GM12801 (cell line): Measurements from ENCODE around the gene ALDH5A1.

Source experiments
- TF ChIP-seq, protein P1 (sequence below): IDR thresholded peaks from one replicate; pipeline ENCODE4 v1.5.1; 2011; ENCODE audit warnings: control low read depth; ENCODE audit not compliant: insufficient read length; ENCODE audit errors: extremely low read depth

ALDH5A1 gene

DNA sequence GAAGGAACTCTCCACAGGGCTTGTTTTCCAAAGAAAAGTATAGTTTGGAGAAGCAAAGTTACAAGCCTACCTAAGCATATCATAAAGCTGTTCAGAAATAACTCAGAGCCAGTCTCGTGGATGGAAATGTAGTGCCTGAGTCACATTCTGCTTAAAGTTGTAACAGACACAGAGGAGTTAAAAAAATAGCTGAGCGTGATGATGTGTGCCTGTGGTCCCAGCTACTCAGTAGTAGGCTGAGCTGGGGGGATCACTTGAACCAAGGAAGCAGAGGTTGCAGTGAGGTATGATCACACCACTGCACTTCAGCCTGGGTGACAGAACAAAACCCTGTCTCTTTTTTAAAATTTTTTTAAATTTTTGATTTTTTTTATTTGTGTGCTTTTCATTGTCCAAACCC lies 6.6 kb downstream of the ALDH5A1 start:
- TF ChIP-seq, protein P1, sequence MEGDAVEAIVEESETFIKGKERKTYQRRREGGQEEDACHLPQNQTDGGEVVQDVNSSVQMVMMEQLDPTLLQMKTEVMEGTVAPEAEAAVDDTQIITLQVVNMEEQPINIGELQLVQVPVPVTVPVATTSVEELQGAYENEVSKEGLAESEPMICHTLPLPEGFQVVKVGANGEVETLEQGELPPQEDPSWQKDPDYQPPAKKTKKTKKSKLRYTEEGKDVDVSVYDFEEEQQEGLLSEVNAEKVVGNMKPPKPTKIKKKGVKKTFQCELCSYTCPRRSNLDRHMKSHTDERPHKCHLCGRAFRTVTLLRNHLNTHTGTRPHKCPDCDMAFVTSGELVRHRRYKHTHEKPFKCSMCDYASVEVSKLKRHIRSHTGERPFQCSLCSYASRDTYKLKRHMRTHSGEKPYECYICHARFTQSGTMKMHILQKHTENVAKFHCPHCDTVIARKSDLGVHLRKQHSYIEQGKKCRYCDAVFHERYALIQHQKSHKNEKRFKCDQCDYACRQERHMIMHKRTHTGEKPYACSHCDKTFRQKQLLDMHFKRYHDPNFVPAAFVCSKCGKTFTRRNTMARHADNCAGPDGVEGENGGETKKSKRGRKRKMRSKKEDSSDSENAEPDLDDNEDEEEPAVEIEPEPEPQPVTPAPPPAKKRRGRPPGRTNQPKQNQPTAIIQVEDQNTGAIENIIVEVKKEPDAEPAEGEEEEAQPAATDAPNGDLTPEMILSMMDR: no peak

DNA sequence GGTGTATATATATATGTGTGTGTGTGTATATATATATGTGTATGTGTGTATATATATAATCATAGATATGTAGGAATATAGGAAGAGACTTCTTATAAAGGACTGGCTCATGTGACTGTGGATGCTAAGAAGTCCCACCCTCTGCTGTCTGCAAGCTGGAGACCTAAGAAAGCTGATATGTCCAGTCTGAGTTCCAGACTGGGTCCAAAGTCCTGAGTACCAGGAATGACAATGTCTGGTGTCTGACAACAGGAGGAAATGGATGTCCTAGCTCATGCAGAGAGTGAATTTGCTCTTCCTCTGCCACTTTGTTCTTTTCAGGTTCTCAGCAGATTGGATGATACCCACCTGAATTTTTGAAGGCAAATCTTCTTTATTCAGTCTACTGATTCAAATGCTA lies 7.1 kb downstream of the ALDH5A1 start:
- TF ChIP-seq, protein P1: no peak

DNA sequence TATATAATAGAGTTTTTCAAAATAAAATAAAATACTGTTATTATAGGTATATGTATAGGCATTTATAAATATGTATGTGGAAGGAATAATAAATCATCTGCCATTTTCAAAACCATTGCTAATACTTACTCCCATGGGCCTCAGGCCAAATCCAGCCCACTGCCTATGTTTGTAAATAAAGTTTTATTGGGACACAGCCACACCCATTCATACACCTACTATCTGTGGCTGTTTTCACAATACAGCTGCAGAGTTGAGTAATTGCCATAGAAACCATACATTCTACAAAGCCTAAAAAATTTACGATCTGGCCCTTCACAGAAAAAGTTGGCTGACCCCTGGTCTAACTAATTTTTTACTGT lies 9.5 kb downstream of the ALDH5A1 start:
- TF ChIP-seq, protein P1: no peak

DNA sequence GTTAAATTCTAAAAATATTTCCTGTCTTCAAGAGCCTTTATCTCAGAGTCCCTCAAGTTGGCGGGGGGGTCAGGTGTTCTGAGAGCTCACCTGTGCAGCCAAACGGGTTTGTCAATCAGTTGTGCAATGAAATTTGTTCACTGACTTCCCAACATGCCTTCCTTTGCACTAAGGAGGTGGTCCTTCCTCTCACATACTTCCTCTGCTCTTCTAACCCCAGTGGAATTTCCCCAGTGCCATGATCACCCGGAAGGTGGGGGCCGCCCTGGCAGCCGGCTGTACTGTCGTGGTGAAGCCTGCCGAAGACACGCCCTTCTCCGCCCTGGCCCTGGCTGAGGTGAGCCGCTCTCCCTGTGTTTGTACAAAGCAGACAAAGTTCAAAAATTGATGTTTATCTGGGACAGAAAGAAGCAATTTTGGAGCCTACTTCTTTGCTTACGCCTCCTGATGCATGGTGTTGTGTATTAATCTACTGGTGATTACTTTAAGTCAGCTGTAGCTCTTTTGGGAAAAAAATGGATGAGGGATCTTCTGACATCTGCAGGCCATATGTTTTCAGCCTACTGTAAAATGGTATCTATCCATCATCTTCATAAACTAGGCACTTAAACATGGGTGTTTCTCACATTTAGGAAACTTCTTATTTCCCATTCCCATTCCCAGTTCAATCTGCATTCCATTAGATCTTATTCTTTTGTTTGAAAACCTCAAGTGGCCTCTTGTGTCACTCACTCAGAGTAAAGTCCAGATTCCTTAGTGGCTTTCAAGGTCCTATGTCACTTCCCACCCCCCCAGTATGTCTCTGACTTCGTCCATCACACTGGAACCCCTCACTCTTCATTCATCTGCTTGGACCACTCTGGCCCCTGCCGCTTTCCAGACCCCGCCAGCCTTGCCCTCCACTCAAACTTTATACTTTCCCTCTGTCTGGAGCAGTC lies 10.1 kb downstream of the ALDH5A1 start:
- TF ChIP-seq, protein P1: no peak

DNA sequence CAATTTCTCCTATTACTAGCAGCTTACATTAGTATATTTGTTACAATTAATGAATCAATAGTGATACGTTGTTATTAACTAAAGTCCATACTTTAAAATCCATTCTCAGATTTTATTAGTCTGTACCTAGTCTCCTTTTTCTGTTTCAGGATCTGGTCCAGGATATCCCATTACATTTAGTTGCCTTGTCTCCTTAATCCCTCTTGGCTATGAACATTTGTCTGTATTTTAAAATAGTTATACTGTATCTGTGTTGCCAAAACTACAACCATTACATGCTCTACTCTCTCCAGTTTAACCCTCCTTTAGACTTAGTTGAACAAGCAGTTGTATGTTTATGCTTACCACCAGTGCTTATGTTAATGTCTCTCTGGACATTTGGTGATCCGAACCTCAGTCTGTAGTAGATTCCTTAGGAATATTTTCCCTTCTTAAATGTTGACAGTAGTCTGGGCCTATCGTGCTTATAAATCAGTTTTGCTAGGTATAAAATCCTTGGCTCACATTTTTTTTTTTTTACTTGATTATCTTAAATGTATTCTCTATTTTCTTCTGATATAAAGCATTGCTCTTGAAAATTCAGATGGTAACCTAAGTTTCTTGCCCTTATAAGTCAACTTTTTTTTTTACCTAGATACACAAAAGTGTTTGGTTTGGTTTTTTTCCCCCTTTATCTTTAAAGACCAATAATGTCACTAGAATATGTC lies 12.2 kb downstream of the ALDH5A1 start:
- TF ChIP-seq, protein P1: no peak

DNA sequence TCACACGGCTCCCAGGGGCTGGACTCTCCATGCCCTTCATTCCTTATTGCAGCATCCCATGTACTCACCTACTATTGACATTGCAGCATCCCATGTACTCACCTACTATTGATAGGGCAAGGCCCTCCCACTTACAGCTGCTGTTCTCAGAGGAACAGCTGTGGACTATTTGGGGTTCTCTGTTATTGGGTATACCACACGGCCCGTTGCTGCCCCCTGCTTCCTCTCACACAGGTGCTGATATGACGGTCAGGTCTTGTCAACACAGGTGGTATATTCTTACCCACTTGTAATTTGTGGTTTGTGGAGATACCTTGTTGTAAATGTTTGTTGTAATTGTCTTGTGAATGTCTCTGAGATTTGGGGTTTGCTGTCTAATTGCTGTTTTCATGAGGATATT lies 18.8 kb downstream of the ALDH5A1 start:
- TF ChIP-seq, protein P1: no peak

DNA sequence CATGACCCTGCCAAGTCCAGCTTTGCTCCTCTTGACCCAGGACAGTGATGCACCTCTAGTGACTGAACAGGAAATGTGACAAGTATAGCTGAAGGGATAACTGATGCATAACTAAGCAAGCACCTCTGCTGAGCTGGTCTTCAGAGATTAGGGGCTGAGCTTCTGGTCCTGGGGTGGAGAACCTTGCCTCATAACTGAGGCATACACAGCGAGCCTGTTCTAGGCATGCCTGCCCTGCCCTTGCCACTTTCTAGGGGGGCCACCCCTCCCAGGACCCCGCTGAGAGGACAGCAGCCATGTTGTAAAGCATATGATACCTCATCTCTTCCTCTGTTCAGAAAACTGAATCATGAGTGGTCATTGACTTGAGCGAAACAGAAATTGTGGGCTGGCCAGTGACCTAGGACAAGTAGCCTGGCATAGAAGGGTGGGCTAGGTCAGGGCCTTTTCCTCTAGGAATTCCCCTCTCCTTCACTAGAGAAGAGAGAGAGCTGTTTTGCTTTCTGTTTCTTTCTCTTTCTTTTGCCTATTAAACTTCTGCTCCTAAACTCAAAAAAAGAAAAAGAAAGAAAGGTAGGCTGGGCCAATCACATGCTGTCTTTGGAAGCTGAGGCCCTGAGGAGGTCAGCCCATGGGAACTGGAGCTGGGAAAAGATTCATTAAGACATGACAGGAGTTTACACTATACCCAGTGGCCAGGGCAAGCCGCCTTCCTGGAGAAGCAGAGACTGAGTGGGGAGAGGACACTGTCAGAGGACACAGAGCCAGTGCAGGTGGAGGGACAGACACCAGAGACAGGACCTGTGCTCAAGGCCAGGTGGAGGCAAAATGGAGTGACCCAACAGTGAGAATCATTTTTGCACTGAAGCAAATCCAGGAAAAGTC lies 23.1 kb downstream of the ALDH5A1 start:
- TF ChIP-seq, protein P1: no peak
